DMS53 treated with DMSO at 0.1 percent for 48 hours (cell line): ENCODE results near the gene TTC28.
A peak's percentile ranks its signal among the peaks of the same experiment; 100 is the strongest.
"Not testable (repeated sequence)": the region's sequence is repeated elsewhere in the genome, so short reads cannot be mapped to it uniquely, and the experiment has no call there.

Source experiments
- DNase-seq: peaks from one replicate; lab custom pipeline; 2025; ENCODE audit not compliant: unreplicated experiment; lab: John Stamatoyannopoulos, UW

TTC28 gene

GRCh38 chr22:28063656-28064055 lies 616.0 kb downstream of the TTC28 start:
- no peak for DNase-seq

DNA sequence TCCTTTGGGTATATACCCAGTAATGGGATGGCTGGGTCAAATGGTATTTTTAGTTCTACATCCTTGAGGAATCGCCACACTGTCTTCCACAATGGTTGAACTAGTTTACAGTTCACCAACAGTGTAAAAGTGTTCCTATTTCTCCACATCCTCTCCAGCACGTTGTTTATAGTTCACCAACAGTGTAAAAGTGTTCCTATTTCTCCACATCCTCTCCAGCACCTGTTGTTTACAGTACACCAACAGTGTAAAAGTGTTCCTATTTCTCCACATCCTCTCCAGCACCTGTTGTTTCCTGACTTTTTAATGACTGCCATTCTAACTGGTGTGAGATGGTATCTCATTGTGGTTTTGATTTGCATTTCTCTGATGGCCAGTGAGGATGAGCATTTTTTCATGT lies 619.0 kb downstream of the TTC28 start:
- DNase-seq = not testable (repeated sequence)

GRCh38 chr22:28058036-28058435 lies 621.6 kb downstream of the TTC28 start:
- no peak for DNase-seq

DNA sequence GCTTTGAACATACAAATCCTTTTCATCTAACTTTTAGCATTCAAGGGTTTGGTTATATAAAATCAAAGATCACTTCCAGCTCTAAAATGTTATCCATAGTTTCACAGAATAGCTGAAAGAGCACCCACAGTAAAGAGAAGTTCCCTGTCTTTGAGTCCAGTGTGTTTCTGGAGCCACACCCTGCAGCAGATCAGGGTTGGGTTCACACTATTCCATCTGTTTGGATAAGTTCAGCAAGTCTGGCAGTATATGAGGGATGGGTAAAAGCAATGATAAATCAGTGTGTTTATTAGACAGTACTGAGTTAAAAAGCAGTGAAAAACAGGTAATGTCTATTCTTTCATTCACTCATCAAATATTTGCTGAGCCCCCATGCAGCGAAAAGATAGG lies 624.8 kb downstream of the TTC28 start:
- no peak for DNase-seq

- no peak for DNase-seq
Measured at GRCh38 chr22:28053896-28054818, 625.5 kb downstream of the TTC28 start.

GRCh38 chr22:28052825-28053269 lies 626.8 kb downstream of the TTC28 start:
- no peak for DNase-seq

- no peak for DNase-seq
Measured at GRCh38 chr22:28051787-28052356, 627.8 kb downstream of the TTC28 start.

DNA sequence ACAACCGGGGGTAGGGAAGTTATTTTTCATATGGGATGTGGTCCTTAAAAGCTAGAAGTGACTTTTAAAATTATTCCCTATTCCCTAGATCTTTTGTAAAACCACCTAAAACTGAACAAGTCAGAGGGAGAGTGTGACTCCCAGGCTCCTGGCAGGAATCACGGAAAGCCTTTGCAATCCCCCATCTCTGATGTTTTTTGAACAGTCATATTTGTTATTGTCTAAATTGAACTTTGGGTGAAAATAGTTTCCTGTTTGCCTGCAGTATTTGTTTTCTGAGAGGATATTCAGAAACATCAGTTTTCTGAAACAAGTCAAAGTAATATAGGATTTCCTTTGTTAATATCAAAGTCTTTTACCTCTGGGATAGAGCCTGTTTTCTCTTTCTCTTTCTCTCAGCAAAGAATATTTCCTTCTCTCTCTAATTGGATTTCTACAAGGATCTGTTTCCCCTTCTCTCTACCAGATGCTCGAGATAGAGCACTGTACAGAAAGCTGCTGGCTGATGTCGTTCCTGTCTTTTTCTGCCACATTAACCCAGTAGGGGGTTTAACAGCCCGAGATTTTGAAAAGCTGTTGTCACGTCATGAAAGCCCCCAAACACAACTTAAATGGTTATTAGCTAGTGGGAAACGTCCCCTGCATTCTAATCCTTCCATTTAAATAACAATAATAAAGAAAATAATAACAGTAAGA lies 628.4 kb downstream of the TTC28 start:
- no peak for DNase-seq

DNA sequence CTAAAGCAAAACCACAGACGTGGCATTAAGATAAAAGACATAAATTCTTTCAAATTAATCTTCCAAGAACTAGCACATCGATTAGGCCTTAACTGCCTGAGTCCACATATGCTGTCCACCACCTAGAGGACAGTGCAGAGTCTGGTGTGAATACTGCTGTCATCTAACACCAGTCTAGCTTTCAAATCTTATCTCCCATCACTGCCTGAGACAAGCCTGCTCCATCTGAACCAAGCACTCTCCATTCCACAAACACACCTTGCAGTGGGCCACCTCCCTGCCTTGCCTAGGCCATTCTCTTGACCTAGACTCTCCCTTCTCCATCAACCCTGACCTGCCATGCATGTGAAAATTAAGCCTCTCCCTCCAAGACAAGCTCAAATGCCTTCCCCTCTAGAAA lies 631.1 kb downstream of the TTC28 start:
- DNase-seq = no peak

- no peak for DNase-seq
Measured at GRCh38 chr22:28047740-28048139, 631.9 kb downstream of the TTC28 start.

DNA sequence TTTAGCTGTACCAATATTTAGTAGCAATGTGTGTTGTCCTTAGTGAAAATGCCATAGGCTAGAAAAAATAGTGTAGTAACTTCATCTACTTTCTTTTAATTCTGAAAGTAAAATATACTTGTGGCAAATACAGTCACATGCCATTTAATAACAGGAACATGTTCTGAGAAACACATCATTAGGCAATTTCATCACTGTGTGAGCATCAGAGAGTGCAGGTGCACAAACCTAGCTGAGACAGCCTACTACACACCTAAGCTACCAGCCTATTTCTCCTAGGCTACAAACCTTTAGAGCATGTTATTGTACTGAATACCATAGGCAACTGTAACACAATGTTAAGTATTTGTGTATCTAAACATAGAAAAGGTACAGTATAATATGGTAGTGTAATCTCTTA lies 633.5 kb downstream of the TTC28 start:
- DNase-seq = no peak

DNA sequence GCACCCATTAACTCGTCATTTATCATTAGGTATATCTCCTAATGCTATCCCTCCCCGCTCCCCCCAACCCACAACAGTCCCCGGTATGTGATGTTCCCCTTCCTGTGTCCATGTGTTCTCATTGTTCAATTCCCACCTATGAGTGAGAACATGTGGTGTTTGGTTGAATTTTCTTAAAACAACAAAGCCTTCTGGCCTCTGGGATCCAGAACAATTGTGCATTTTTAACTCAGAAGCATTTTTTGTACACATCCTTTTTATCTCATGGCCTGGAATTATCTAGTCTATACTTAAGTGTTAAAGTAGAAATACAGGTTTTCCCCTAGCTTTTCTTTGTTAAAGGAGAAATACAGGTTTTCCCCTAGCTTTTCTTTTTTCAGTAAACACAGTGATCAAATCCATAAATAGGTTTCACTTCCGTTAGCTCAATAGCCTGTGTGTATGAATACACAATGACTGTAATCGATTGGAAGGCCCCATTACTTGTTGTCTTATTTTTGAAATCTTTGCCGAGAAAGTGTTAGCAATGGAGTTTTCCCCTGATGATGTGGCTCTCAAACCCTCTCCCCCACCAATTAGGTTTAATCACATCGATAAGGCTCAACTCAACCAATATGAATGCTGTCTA lies 635.0 kb downstream of the TTC28 start:
- peak; percentile 12 for DNase-seq

- no peak for DNase-seq
Measured at GRCh38 chr22:28043266-28043665, 636.4 kb downstream of the TTC28 start.

DNA sequence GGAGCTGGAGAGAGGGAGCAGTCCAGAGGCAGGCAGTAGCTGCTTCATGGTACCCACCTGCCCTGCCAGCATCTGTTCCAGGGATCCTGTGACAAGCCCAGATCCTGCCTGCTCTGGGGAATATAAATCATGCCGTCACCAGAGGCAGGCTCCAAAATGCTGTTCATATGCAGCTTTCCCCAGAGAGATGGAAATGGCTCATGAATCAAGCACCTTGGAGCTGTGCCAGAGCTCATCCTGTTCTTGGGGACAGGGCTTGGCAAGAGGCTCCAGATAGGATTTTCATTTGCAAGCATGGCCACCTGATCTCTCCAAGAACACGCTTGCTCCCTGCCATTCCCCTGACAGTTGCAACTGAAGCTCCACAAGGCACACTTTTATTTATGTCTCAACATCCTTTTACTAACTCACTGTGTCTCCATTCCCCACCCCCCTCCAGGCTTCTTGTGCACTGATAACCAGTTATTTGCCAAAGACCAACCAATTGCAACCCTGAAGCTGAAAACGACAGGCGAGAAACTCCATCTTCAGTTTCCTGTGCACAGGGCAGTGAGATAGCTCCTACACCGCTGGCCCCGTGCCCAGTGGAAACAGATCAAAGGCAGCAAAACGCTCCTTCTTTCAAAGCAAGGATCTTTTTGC lies 644.8 kb downstream of the TTC28 start:
- no peak for DNase-seq

DNA sequence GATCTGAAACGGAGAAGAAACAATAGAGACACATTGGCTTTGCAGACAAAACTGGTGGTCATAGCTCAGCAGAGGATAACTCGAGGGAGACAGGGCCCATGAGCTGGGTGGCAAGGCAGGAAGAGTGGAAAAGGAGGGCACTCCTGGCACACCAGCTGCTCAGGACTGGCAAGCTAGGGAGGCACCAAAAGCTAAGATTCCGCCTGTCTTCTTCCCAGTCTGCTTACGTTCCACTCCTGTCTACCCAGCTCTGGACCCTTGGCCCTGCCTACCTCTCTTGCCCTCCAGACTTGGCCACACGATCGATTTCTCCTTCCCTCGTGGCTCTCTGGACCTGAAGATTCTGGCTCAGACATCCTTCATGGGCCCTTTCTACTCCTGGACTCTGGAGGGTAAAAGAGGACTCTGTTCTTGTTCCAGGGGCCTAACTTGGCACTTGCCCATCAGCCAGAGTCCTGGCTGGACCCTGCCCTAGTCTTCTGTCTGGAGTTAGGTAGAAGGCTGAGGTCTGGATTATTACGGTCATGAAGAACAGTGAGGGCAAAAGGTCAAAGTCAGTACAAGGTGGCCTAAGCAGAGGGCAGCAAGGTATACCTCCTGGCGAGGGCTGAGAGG lies 645.4 kb downstream of the TTC28 start:
- no peak for DNase-seq

DNA sequence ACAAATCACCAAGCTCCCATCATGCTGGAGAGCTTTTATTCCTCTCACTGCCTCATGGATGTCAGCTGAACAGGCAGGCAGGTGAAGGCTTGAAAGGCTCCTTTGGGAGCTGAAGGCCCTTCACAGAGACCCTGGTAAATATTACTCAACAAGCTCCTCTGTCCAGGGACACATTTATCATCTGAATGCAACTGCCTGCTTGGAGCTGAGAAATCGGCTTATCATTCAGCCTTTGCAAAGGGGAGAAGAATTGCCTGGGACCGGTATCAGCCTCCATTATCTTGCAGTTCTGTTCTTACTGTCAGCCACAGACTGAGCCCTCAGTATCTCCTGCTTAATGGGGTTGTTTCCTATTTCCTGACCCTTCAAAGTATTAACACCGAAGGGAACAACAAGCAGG lies 646.8 kb downstream of the TTC28 start:
- DNase-seq = no peak

GRCh38 chr22:28031383-28031922 lies 648.2 kb downstream of the TTC28 start:
- no peak for DNase-seq

- DNase-seq = no peak
Measured at GRCh38 chr22:28030473-28030872, 649.2 kb downstream of the TTC28 start.

GRCh38 chr22:28029956-28030355 lies 649.7 kb downstream of the TTC28 start:
- no peak for DNase-seq
